Mammary epithelial cell (primary cell): ENCODE measurements around the gene UGT8.

ENCODE experiments used
- EZH2 ChIP-seq: IDR thresholded peaks from 2 replicates; pipeline ENCODE4 v1.6.1; 2012; ENCODE audit warnings: low read length, inconsistent platforms, borderline replicate concordance
- TF ChIP-seq, protein P1 (sequence below), 2 donors: IDR thresholded peaks in 1 of 2; conservative IDR thresholded peaks in 1 of 2; 2 replicates each; pipeline ENCODE4 v1.5.1; 2011 to 2012; ENCODE audit warnings: inconsistent platforms in 2 of 2, low read length in 2 of 2, mild to moderate bottlenecking in 2 of 2, control low read depth in 1 of 2, low read depth in 1 of 2; ENCODE audit not compliant: insufficient read depth in 1 of 2; ENCODE audit errors: extremely low read depth in 1 of 2

DNA sequence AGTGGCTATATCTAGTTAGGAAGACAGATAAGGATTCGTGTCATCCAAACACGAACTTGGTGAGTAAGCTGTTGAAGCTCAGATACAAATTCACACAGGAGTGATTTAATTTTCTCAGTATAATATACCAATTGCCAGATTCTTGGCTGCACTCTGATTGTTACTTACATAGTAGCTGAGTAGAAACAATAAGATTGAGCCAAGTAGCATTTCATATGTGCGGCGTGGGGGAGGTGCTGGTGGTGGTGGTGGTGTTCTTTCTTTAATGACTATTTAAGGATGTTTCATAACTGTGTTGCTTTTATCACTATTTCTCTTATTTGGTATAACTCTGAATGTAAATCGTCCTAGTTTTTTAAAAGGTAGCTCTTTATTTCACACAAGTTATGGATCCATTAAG, 102.9 kb downstream of the UGT8 start:
- TF ChIP-seq, protein P1, sequence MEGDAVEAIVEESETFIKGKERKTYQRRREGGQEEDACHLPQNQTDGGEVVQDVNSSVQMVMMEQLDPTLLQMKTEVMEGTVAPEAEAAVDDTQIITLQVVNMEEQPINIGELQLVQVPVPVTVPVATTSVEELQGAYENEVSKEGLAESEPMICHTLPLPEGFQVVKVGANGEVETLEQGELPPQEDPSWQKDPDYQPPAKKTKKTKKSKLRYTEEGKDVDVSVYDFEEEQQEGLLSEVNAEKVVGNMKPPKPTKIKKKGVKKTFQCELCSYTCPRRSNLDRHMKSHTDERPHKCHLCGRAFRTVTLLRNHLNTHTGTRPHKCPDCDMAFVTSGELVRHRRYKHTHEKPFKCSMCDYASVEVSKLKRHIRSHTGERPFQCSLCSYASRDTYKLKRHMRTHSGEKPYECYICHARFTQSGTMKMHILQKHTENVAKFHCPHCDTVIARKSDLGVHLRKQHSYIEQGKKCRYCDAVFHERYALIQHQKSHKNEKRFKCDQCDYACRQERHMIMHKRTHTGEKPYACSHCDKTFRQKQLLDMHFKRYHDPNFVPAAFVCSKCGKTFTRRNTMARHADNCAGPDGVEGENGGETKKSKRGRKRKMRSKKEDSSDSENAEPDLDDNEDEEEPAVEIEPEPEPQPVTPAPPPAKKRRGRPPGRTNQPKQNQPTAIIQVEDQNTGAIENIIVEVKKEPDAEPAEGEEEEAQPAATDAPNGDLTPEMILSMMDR (conservative IDR thresholded peaks at IDR 0.05 in 1 of 2, IDR thresholded peaks at IDR 0.05 in 1 of 2; ENCODE audit: extremely low read depth in 1 of 2, insufficient read depth in 1 of 2, low read depth in 1 of 2, low read length in 2 of 2), result no peak
- TF ChIP-seq EZH2, result no peak
